ENCODE results near the gene MAPK7.

MAPK7 gene

GRCh38 chr17:19381741-19382444 lies 3.6 kb downstream of the MAPK7 start:
- DNase-seq, result no peak

- no peak for DNase-seq
Measured at GRCh38 chr17:19382531-19383444, 4.5 kb downstream of the MAPK7 start.

DNA sequence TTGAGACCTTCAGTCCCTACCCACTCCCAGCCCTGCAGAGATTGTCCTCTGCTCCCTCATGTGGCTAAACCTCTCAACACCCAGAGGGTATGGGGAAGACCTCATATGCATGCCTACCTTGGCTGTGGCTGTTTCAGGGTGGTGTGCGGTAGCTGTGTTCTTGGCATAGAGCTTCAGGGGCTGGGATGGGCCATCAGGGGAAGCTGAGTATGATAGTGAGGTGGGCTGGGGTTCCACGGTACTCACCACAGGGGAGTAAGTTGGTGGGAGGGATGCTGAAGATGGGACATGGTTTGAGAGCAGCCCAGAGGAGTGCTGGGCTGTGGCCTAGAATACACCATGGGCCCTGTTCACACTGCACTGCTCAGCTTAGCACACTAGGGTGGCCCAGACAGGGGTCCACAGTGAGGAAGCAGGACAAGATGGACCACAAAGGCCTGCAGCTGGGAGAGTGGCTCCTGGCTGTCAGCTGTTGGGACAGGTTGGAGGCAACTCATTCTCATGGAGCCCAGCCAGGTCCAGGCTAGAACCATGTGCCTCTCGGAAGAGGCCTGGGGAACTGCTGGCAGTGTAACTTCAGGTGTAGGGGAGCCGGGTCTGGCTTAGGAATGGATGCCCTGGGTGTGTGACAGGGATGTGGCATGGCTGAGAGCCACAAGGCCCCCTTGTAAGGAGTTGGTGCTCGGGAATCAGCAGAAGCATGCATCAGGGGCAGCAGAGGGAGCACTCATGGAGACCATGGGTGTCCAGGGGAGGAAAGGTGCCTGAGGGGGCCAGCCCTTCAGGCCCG lies 5.6 kb downstream of the MAPK7 start:
- no peak for DNase-seq

DNA sequence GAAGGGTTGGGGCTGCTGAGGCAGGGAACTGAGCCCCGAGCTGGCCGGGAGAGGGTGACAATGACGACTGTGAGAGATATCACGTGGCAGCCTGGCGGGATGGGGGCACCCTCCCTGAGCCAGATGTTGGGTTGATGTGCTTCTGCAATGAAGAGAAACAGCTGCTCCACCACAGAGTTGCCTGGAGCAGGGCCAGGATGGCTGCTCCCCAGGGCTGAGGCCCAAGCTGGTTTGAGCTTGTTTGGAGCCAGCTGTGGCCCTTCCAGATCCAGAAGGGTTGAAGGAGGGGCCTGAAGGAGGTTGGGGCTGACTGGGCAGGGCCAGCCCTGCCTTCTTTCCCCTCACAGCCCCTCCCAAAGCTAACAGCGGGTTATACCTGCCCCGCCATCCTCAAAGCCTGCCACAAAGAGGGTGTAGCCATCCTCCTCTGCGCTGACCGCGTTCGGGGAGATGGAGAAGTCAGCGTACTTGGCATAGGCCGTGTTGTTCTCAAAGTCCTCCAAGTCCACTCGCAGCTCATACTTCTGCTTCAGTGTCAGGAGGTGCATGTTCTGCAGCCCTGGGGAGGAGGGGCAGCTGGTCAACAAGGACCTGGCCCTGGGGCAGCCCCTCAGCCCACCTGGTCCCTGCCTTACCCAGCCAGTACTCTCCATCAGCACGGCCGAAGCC lies 6.6 kb downstream of the MAPK7 start:
- no peak for DNase-seq

DNA sequence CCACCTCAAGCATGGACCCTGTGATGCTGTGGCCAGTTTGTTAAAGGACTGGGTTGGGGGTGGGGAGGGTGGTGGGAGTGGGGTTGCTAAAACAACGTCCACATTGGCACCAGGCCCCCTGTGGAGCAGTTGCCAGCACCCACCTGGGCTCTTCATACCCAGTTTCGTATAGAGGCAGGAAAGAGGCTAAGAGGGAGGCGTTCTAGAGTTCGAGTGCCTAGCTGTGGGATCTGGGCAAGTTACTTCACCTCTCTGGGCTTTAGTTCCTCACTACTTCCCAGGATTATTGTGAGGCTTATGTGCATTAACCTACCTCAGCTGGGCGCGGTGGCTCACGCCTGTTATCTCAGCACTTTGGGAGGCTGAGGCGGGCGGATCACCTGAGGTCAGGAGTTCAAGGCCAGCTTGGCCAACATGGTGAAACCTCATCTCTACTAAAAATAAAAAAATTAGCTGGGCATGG lies 7.3 kb downstream of the MAPK7 start:
- DNase-seq, result no peak

DNA sequence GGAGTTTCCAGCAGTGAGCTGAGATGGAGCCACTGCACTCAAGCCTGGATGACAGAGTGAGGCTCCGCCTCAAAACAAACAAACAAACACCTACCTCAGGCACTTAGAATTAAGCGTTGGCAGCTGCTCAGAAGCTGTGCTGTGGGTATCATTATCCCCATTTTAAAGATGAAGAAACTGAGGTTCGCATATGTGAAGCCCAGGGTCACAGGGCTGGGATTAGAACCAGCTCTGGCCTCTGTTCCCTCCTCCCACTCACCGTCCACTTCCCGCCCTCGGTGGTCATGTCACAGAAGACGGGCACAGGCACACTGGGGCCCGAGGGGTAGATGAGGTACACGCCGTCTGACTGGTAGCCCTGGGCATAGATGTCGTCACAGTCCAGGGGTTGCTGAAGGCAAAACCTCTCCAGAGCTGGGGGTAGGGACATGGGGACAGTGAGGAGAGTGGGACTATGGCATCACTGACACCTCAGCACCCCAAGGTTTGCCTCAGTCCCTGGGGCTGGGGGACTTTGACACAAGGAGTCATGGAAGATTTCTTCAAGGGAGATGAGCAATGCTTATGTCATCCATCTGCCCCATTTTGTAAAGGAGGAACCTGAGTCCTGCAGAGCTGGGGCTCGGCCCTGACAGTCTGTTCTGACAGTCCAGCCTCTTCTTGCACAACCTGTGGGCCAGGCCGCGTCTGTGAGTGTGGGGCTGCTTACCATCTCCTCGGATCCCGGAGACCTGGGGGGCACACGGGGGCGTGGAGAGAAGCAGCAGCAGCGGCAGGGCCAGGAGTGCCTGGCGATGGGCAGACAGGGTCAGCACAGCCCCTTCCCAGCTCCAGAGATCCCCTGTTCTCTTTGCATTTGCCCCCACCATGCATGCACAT lies 8.0 kb downstream of the MAPK7 start:
- no peak for DNase-seq

- DNase-seq, result no peak
Measured at GRCh38 chr17:19386974-19387920, 8.9 kb downstream of the MAPK7 start, which contains the start of gene MFAP4. Gene MFAP4, minus strand, starts transcription at chr17:19387190. Its CDS starts 35 bp downstream, at chr17:19387155.

- no peak for DNase-seq
Measured at GRCh38 chr17:19387921-19388521, 9.7 kb downstream of the MAPK7 start.

DNA sequence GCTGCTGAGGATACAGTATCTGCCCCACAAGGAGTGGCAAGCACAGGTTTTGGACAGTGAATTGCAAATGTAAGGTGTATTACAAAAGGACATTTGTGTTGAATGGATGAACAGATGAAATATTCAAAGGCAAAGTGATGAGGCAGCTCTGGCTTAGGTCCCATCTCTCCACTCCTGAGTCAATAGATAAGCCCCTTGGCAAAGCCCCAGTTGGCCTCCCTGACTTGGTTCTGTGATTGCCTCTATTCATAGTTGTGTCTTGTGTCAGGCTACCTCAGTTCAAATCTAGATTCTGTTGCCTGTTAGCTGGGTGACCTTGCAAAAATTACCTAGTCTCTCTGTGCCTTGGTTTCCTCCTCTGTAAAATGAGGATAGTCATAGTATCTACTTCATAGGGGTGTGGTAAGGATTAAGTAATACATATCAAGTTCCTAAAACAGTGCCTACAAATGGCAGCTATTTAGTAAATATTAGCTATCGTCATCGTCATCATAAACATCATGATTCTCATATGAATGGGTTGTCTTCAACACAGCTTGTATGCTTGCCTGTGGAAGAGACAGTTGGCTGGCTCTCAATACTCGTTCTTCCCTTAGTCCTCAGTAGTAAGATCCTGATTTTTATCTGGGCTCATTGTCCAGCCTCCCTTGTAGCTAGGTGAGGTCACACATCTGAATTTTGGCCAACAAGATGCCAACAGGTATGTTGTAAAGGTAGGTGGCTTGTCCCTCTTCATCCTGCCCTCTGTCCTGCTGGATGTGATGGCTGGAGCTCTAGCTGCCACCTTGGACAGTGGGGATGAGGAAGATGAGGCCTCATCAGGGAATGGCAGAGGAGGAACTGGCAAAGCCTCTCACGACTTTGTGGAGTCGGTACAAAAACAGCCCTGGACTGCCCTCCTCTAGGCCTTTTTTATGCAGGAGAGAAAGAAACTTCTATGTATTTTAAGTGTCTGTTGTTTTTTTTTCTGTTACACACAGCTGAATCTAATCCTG lies 10.8 kb downstream of the MAPK7 start:
- no peak for DNase-seq

GRCh38 chr17:19390951-19391350 lies 12.7 kb downstream of the MAPK7 start:
- no peak for DNase-seq

GRCh38 chr17:19391432-19391831 lies 13.1 kb downstream of the MAPK7 start:
- no peak for DNase-seq

- no peak for DNase-seq
Measured at GRCh38 chr17:19392303-19392702, 14.0 kb downstream of the MAPK7 start.

DNA sequence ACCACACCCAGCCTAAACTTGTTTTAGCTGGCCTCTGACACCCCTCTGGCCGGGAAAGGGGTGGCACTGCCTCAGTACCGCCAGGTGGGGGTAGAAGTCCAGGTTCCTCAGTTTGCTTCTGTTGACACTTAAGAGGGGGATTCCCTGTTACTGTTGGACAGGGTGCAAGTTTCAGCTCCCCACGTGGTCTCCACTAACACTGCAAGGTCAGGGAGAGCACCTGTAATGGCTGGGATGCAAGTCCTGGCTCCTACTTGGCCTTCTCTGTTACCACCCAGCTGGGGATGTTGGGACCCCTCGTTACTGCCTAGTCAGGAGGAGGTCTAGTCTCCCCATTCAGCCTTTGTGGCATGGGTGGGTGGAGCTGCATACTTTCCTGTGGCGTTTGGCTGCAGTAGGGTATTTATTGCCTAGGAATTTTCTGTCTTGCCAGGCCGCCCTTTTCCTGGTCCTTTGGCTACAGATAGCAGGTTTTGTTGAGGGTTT lies 19.3 kb downstream of the MAPK7 start:
- no peak for DNase-seq

- DNase-seq, result no peak
Measured at GRCh38 chr17:19398301-19399181, 20.2 kb downstream of the MAPK7 start.

DNA sequence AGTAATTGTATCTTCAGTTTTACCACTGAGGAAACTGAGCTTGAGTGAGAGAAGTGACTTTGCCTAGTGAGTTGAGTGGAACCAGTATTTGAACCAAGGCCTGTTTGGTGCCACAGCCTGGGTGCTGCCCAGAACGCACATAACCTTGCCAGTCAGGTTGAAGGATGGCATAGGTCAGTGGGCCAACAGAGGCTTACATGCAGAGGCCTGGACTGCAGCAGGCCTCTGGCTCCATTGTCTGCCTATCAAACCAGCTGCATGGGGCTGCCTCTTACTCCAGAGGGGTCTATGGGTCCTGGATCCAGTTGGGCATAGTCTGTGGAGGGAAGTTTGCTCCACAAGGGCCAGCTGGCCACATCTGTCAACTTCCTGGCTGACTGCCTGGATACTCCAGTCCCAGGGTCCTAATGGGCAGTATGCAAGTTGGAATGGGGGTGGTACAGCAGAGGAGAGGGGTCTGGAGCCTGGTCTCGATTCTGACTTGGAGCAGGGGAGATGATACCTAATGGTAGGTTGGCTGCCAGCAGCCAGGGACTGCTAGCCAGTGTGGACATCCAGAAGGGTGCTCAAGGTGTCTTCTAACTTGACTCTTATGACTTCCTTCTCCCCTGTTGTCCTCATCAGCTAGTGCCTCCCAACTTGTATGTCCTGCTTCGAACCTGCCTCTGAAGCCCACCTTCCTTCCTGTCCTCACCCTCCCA lies 21.6 kb downstream of the MAPK7 start:
- no peak for DNase-seq

DNA sequence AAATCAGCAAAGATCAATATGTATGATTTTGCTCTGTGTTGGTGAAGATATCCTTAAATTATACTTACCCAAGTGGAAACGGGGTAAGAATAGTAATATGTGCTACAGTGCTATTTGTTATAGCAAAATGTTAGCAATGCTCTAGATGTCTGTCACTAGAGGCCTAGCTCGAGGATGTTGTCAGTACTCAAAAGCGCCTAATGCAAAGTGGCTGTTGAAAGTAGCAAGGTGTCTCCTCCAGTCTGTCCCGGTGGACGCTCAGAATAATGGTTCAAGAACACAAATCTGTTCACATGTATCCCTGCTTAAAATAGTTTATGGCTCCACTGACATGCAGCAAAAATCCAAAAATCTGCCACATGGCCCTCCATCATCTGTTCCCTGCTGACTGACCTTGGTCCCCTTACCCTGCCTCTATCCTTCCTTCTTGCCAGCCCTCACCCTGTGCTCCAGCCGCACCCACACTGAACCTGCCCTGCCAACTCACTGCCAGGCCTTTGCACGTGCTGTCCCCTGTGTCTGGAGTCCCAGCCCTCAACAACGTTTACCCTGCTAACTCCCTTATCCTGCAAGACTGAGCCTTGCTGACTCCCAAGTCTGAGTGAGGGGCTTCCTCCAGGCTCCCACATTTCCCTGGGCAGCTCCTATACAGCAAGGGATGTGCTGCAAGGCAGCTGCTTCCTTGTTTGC lies 23.2 kb downstream of the MAPK7 start:
- no peak for DNase-seq
